K562 (cell line): Measurements from ENCODE around the gene ACP4. TPM values are rescaled to one million over a fixed set of nuclear protein-coding genes. Genes with fewer than 3 reads are reported as not detected.

Experiments used
- C11orf30 ChIP-seq: fragments of 450-650 bp; IDR thresholded peaks from 2 replicates; pipeline ENCODE4 v1.6.1; 2016; ENCODE audit warnings: low read depth, mild to moderate bottlenecking
- CBFA2T3 ChIP-seq: fragments of 450-650 bp; IDR thresholded peaks from 2 replicates; pipeline ENCODE4 v1.6.1; 2017
- CBX1 ChIP-seq: sonication (generic); IDR thresholded peaks from 2 replicates; pipeline ENCODE4 v1.6.1; 2016; ENCODE audit warnings: antibody characterized with exemption, low read depth, mild to moderate bottlenecking
- CBX2 ChIP-seq: fragments of 200-600 bp; sonication (generic); IDR thresholded peaks from one replicate; pipeline ENCODE4 v1.6.1; 2012; ENCODE audit warnings: mild to moderate bottlenecking, low read length, inconsistent platforms; ENCODE audit not compliant: insufficient read depth, poor library complexity, severe bottlenecking
- E2F4 ChIP-seq: sonication (generic); formaldehyde crosslinking; IDR thresholded peaks from 2 replicates; pipeline ENCODE4 v1.8.0; 2022; ENCODE audit warnings: mild to moderate bottlenecking, low read depth, missing genetic modification reagents
- ELF2 ChIP-seq: fragments of 250-450 bp; sonication (Bioruptor Pico); IDR thresholded peaks from 2 replicates; pipeline ENCODE4 v1.5.0; 2021; ENCODE audit warnings: mild to moderate bottlenecking
- EP400 ChIP-seq: fragments of 450-650 bp; IDR thresholded peaks from 2 replicates; pipeline ENCODE4 v1.6.1; 2017; ENCODE audit warnings: antibody characterized with exemption, mild to moderate bottlenecking, moderate library complexity
- ETV5 ChIP-seq: sonication (generic); formaldehyde crosslinking; IDR thresholded peaks from 2 replicates; pipeline ENCODE4 v1.4.0; 2020; ENCODE audit warnings: low read depth, mild to moderate bottlenecking, missing genetic modification reagents
- ETV6 ChIP-seq, 3 experiments: fragments of 150-350 bp in 1 of 3; sonication (generic) in 1 of 3; formaldehyde crosslinking in 1 of 3; IDR thresholded peaks; 2 replicates each; pipeline versions ENCODE4 v1.6.1 to v1.8.0; 2014 to 2022; ENCODE audit warnings: borderline replicate concordance in 2 of 3, low read depth in 2 of 3, antibody characterized with exemption in 1 of 3, low read length in 1 of 3, mild to moderate bottlenecking in 1 of 3, missing genetic modification reagents in 1 of 3
- HMGN3 ChIP-seq: IDR thresholded peaks from 2 replicates; pipeline ENCODE4 v1.6.1; 2011; ENCODE audit warnings: borderline replicate concordance, low read depth, mild to moderate bottlenecking, mixed read lengths, low read length; ENCODE audit not compliant: insufficient read length; ENCODE audit errors: extremely low read depth
- KDM5B ChIP-seq: fragments of 200-600 bp; sonication (generic); IDR thresholded peaks from 2 replicates; pipeline ENCODE4 v1.6.1; 2012; ENCODE audit warnings: low read depth, mild to moderate bottlenecking, moderate library complexity, low read length, control low read depth, inconsistent platforms; ENCODE audit not compliant: insufficient replicate concordance
- KLF16 ChIP-seq: IDR thresholded peaks from 2 replicates; pipeline ENCODE4 v1.6.1; 2016; ENCODE audit warnings: antibody characterized with exemption
- LARP7 ChIP-seq: fragments of 450-650 bp; IDR thresholded peaks from 2 replicates; pipeline ENCODE4 v1.6.1; 2016
- MAZ ChIP-seq, 2 experiments: fragments of 450-650 bp in 1 of 2; sonication (generic) in 1 of 2; formaldehyde crosslinking; IDR thresholded peaks in 1 of 2; conservative IDR thresholded peaks in 1 of 2; 2 replicates each; pipeline versions ENCODE4 v1.4.0 to v1.5.0; 2020; ENCODE audit warnings: mild to moderate bottlenecking in 1 of 2, missing genetic modification reagents in 1 of 2
- NCOA1 ChIP-seq: fragments of 450-650 bp; IDR thresholded peaks from 2 replicates; pipeline ENCODE4 v1.6.1; 2016; ENCODE audit warnings: low read depth
- NFYB ChIP-seq: IDR thresholded peaks from 2 replicates; pipeline ENCODE4 v1.6.1; 2011; ENCODE audit warnings: mild to moderate bottlenecking, moderate library complexity; ENCODE audit not compliant: insufficient read length; ENCODE audit errors: extremely low read depth
- PCBP2 ChIP-seq: fragments of 200-400 bp; formaldehyde crosslinking; IDR thresholded peaks from 2 replicates; pipeline ENCODE4 v1.6.1; 2018; ENCODE audit warnings: low read length, low read depth, mild to moderate bottlenecking, moderate library complexity; ENCODE audit not compliant: poor library complexity, severe bottlenecking
- POLR2A ChIP-seq: fragments of 450-650 bp; conservative IDR thresholded peaks from 2 replicates; pipeline ENCODE4 v1.6.1; 2016
- RB1 ChIP-seq: fragments of 450-650 bp; IDR thresholded peaks from 2 replicates; pipeline ENCODE4 v1.6.1; 2017; ENCODE audit warnings: low read depth, mild to moderate bottlenecking
- RBFOX2 ChIP-seq: fragments of 200-400 bp; formaldehyde crosslinking; IDR thresholded peaks from 2 replicates; pipeline ENCODE4 v1.6.1; 2017; ENCODE audit warnings: low read depth, mild to moderate bottlenecking, low read length, moderate library complexity
- RBM22 ChIP-seq: fragments of 200-400 bp; formaldehyde crosslinking; IDR thresholded peaks from 2 replicates; pipeline ENCODE4 v1.6.1; 2018; ENCODE audit warnings: low read length, low read depth; ENCODE audit not compliant: poor library complexity, severe bottlenecking
- SNIP1 ChIP-seq: fragments of 450-650 bp; IDR thresholded peaks from 2 replicates; pipeline ENCODE4 v1.7.1; 2017; ENCODE audit warnings: low read depth, mild to moderate bottlenecking
- TARDBP ChIP-seq: fragments of 450-650 bp; IDR thresholded peaks from 2 replicates; pipeline ENCODE4 v1.6.1; 2016
- TFAM ChIP-seq: fragments of 250-450 bp; sonication (Bioruptor Pico); conservative IDR thresholded peaks from 2 replicates; pipeline ENCODE4 v1.5.0; 2021; ENCODE audit warnings: mild to moderate bottlenecking, moderate library complexity
- TRIM28 ChIP-seq: fragments of 450-650 bp; IDR thresholded peaks from 2 replicates; pipeline ENCODE4 v1.6.1; 2017
- ZNF174 ChIP-seq: fragments of 250-450 bp; sonication (Bioruptor Pico); IDR thresholded peaks from 2 replicates; pipeline ENCODE4 v1.4.0; 2020; ENCODE audit warnings: mild to moderate bottlenecking
- ZNF239 ChIP-seq: fragments of 250-450 bp; sonication (Bioruptor Pico); IDR thresholded peaks from 2 replicates; pipeline ENCODE4 v1.4.0; 2020; ENCODE audit warnings: mild to moderate bottlenecking
- ZNF408 ChIP-seq: fragments of 250-450 bp; sonication (Bioruptor Pico); IDR thresholded peaks from 2 replicates; pipeline ENCODE4 v1.4.0; 2020; ENCODE audit warnings: low read depth, mild to moderate bottlenecking, moderate library complexity
- ZNF589 ChIP-seq: fragments of 200-800 bp; sonication (Bioruptor generic); IDR thresholded peaks from 2 replicates; pipeline ENCODE4 v1.6.1; 2016; ENCODE audit warnings: low read depth, missing genetic modification characterization, missing compliant biosample characterization
- ZNF740 ChIP-seq, 3 experiments: fragments of 200-800 bp in 1 of 3; sonication (Bioruptor generic) in 1 of 3; sonication (generic) in 1 of 3; formaldehyde crosslinking in 1 of 3; IDR thresholded peaks; 2 replicates each; pipeline versions ENCODE4 v1.6.1 to v1.8.0; 2016 to 2022; ENCODE audit warnings: mild to moderate bottlenecking in 2 of 3, missing compliant biosample characterization in 2 of 3, missing genetic modification characterization in 2 of 3, missing genetic modification reagents in 1 of 3
- ZSCAN29 ChIP-seq: fragments of 450-650 bp; IDR thresholded peaks from 2 replicates; pipeline ENCODE4 v1.6.1; 2017
- polyA plus RNA-seq, 8 experiments: library from polyadenylated mRNA; depleted of rRNA in 4 of 8; stranded (reverse) in 5 of 8; unstranded in 3 of 8; fragments of >200 nt; fragmentation: Nextera tagmentation in 2 of 8; fragmentation: Illumina TruSeq in 1 of 8; extraction: Ambion mirVana in 2 of 8; extraction: Trizol in 1 of 8; gene quantifications; 2 replicates each; pipeline versions ENCODE4 v1.2.1 to v1.2.3, GENCODE V29; 2011 to 2014; ENCODE audit warnings: inconsistent platforms in 1 of 8, missing spikeins in 1 of 8
- total RNA-seq, 7 experiments: library from RNA; depleted of rRNA in 6 of 7; stranded (reverse); fragments of >200 nt in 6 of 7; fragmentation: Illumina TruSeq in 2 of 7; extraction: Trizol in 2 of 7; gene quantifications; 2 replicates each; pipeline versions ENCODE4 v1.2.1 to v1.2.3, GENCODE V29; 2011 to 2021; ENCODE audit warnings: low replicate concordance in 1 of 7

ACP4 gene
- total and polyA plus RNA-seq, 9 of the 15 experiments (the other 6 are each of a cell fraction or from before 2014, with no cell fraction given) = not detected

DNA sequence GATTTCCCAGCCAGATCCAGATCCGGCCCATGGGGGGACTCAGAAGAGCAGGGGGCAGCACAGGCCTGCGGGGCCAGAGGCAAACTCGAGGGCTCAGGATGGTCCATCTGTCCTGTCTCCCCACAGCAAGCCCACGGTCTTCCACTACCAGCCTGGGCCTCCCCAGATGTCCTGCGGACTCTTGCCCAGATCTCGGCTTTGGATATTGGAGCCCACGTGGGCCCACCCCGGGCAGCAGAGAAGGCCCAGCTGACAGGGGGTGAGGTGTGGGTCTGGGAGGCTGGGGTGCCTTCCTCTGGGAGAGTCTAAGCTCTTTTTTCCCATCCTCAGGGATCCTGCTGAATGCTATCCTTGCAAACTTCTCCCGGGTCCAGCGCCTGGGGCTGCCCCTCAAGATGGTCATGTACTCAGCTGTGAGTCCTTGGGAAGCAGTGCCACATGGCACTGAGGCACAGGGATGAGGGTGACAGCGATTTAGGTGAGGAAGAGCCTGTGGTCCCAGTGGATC, 3.4 kb downstream of the ACP4 start (continued):
- no peak for TF ChIP-seq C11orf30
- TF ChIP-seq ZNF239 (CRISPR knock-in tag) = no peak
- no peak for TF ChIP-seq ZNF174 (CRISPR knock-in tag)
- no peak for TF ChIP-seq ZNF589 (CRISPR knock-in tag)
- no peak for TF ChIP-seq ETV5 (CRISPR knock-in tag)
- no peak for TF ChIP-seq E2F4 (CRISPR knock-in tag)
- no peak for TF ChIP-seq ELF2 (CRISPR knock-in tag)
- TF ChIP-seq LARP7 = no peak
- peak; percentile 8 for TF ChIP-seq POLR2A
- TF ChIP-seq KDM5B = peak; percentile 23
- no peak for TF ChIP-seq ZNF740 (CRISPR knock-in tag; IDR thresholded peaks at IDR 0.05)
- no peak for TF ChIP-seq ZNF740 (tag; IDR thresholded peaks at IDR 0.05)
- TF ChIP-seq RBFOX2 = 0 out of 2 replicates have a peak, but pooled peaks have one; percentile 17
- no peak for TF ChIP-seq SNIP1
- TF ChIP-seq MAZ (CRISPR knock-in tag; conservative IDR thresholded peaks at IDR 0.05 in 1 of 2, IDR thresholded peaks at IDR 0.05 in 1 of 2) = no peak
- no peak for TF ChIP-seq HMGN3
- TF ChIP-seq CBX1 = no peak
- TF ChIP-seq ETV6 (IDR thresholded peaks at IDR 0.05; ENCODE audit: borderline replicate concordance in 1 of 2, low read depth in 2 of 2, low read length in 1 of 2) = no peak
- no peak for TF ChIP-seq ETV6 (CRISPR knock-in tag; IDR thresholded peaks at IDR 0.05; ENCODE audit: borderline replicate concordance)
- TF ChIP-seq CBX2 = no peak
- TF ChIP-seq EP400 = no peak
- no peak for TF ChIP-seq ZNF408
- TF ChIP-seq TFAM = no peak
- TF ChIP-seq CBFA2T3 = no peak
- no peak for TF ChIP-seq KLF16
- TF ChIP-seq TRIM28 = no peak
- TF ChIP-seq RB1 = no peak
- no peak for TF ChIP-seq TARDBP
- no peak for TF ChIP-seq PCBP2
- TF ChIP-seq NCOA1 = no peak
- peak; percentile 64 for TF ChIP-seq RBM22
- no peak for TF ChIP-seq ZSCAN29
- no peak for TF ChIP-seq NFYB
